MM.1S (cell line): ENCODE data around the gene PRSS12.

Experiments
- EZH2 ChIP-seq: fragments of 300-600 bp; sonication (generic); optimal IDR thresholded peaks from 2 replicates; pipeline ENCODE3; 2017; ENCODE audit warnings: low read depth, mild to moderate bottlenecking, antibody characterized with exemption, low read length, mixed read lengths
- TF ChIP-seq, protein P1 (sequence below): fragments of 300-600 bp; sonication (generic); IDR thresholded peaks from 2 replicates; pipeline ENCODE4 v1.5.1; 2016; ENCODE audit warnings: antibody characterized with exemption, low read length, mixed read lengths

DNA sequence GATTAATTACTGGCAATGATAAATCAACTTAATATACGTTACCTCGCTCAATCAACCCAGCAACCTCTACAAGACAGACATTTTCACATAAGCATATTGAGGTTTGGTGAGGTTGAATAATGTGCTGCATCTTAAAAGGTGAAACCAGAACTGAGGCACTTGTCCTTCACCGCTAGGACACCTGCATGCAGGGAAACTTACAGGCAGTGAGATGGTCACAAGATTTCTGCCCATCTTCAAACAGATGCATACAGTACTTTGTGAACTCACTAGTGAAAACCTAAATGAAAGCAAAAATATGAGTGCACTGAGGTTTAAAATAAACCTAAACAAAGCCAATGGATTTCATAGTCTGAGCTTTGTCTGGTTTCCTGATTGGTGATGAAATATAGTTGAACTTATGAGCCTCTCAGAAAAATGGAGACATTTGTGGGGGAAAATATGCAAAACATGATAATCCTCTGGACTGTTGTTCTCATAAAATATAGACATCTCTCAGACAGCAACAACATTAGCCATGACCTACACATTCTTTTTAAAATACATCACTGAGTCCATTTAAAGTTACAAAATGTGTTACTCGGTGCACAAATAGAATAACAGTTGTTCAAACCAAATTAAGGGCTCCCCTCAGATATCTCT, 20.9 kb upstream of the PRSS12 start:
- no peak for TF ChIP-seq EZH2
- TF ChIP-seq, protein P1, sequence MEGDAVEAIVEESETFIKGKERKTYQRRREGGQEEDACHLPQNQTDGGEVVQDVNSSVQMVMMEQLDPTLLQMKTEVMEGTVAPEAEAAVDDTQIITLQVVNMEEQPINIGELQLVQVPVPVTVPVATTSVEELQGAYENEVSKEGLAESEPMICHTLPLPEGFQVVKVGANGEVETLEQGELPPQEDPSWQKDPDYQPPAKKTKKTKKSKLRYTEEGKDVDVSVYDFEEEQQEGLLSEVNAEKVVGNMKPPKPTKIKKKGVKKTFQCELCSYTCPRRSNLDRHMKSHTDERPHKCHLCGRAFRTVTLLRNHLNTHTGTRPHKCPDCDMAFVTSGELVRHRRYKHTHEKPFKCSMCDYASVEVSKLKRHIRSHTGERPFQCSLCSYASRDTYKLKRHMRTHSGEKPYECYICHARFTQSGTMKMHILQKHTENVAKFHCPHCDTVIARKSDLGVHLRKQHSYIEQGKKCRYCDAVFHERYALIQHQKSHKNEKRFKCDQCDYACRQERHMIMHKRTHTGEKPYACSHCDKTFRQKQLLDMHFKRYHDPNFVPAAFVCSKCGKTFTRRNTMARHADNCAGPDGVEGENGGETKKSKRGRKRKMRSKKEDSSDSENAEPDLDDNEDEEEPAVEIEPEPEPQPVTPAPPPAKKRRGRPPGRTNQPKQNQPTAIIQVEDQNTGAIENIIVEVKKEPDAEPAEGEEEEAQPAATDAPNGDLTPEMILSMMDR, result peak; percentile 17
